Inferior parietal cortex (tissue), 1 donor: ENCODE data around the gene CGB1.
"Not testable (repeated sequence)": the region's sequence is repeated elsewhere in the genome, so short reads cannot be mapped to it uniquely, and the experiment has no call there.

ENCODE experiments used
- DNase-seq: peaks from one replicate; pipeline ENCODE4 v3.0.0-alpha.2; 2016; ENCODE audit errors: extremely low spot score

The CGB1 gene

DNA sequence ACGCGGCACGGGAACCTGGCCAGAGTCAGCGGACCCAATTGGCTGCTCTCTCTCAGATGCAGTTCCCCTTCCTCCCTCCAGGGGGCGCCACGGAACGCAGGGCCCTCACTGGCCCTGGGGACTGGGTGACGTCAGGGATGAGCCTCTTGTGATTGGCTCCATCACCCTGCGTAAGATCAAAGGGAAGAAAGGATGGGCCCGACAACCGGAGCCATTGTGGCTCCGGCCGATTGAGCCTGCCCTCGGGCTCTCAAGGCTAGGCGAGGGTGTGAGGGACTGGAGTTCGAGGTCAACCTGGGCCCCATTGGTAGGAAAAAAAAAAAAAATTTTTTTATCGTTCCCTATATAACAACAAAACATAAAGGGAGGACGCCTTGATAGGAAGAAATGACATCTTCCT, at the start of gene CGB1:
Gene CGB1, minus strand, starts transcription at position 81 of the 400 bp plus-strand sequence. CDS start 184 bp downstream, outside the sequence.
- DNase-seq, result not testable (repeated sequence)

DNA sequence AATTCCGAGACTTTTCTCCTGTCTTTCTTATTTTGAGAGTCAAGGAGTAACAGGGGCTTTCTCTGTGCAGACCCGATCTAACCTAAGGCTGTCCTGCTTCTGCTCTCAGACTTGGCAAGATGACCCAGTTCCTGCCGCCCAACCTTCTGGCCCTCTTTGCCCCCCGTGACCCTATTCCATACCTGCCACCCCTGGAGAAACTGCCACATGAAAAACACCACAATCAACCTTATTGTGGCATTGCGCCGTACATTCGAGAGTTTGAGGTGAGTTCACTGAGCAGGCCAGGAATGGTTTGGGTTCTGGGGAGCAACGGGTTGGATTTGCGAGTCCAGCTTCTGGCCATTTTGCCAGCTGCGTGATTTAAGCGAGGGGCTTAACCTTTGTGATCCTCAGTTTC, 49.6 kb upstream of the CGB1 start:
- DNase-seq, result no peak

DNA sequence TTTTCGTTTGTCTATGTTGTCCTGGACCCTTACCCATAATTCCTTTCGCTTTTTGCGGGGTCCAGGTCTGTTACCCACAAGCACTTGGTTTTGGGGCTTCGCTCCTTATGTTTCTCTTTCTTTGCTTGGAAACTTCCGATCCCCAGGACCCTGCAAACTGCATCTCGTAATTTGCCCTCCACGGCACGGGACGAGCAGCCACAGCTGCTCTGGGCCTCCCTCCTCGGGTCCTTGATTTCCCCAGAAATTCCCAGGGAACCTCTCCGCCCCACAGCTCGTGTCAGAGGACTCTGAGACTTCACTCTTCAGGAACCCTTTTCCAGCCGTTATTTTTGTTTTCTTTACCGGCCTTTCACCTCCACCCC, 49.2 kb upstream of the CGB1 start:
- DNase-seq, result no peak

DNA sequence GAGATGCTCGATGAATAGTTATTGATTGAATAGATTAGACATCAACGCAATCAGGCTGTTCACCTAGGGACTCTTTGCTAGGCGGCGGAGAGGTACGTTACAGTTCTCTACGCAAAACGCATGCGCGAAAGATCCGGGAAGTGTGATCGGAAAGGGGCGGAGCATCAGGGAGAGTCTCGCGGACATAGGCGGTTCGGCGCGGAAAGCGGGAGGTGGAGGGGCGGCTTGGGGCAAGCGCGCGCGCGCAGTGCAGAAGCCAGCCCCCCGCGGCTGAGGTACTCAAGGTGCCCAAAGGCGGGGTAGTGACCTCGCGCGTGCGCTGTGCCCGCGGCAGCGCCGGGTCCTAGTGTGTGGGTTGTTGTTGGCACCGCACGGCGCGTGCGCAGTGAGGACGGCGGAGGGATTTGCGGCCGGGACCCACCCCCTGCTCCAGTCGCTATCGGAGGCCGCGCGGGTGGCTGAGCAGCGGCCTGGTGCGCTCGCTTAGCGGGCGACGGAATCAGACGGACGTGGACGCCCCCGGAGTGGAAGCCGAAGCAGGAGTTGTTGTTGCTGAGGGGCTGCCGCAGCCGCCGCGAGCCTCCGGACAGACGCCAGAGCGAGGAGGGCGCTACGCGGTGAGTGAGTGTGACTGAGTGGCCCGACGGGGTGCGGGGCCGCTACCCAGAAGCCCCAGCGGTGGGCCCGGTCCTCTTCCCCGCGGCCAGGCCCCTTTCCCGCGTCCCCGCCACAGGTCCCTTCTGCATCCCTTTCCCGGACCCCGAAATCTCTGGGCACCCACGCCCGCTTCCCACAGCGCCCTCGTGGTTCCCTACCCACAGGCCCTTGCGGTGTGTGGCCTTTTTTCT, 48.5 kb upstream of the CGB1 start, which contains the start of gene SNRNP70:
Gene SNRNP70, plus strand, starts transcription at position 432 of the 848 bp plus-strand sequence. CDS start 964 bp downstream, outside the sequence.
- peak; percentile 100 for DNase-seq

DNA sequence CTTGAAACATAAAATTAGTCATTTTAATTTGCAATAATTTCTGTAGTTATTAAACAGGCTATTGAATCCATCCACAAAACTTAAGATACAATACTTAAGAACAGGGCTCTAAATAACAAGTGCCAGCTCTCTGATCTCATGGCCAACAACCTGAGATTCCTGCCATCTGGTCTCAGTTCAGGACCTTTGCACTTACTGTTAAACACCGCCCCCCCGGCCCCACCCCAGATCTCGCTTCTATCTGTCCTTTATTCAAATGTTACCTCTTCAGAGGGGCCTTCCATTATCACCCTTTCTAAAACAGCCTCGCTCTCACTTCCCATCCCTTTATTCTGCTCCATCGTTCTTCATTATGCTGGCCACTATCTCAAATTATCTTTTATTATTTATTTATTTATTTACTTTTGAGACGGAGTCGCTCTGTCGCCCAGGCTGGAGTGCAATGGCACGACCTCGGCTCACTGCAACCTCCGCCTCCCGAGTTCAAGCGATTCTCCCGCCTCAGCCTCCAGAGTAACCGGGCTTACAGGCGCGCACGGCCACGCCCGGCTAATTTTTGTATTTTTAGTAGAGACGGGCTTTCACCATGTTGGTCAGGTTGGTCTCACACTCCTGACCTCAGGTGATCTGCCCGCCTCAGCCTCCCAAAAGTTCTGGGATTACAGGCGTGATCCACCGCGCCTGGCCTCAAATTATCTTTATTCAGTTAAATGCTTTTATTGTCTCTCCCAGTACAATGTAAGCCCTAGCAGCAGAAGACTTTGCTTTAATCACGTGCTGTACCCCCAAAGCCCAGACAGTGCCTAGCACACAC, 47.7 kb upstream of the CGB1 start:
- DNase-seq, result no peak

DNA sequence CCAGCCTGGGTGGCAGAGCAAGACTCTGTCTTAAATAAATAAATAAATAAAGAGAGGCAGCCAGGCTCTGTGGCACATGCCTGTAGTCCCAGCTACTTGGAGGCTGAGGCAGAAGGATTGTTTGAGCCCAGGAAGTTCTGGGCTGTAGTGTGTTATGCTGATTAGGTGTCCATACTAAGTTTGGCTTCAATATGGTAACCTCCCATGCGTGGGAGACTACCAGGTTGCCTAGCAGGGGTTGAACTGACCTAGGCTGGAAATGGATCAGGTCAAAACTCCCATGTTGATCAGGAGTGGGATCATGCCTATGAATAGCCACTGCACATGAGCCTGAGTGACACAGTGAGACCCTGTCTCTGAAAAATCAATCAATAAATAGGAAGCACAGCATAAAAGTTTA, 44.6 kb upstream of the CGB1 start:
- no peak for DNase-seq

DNA sequence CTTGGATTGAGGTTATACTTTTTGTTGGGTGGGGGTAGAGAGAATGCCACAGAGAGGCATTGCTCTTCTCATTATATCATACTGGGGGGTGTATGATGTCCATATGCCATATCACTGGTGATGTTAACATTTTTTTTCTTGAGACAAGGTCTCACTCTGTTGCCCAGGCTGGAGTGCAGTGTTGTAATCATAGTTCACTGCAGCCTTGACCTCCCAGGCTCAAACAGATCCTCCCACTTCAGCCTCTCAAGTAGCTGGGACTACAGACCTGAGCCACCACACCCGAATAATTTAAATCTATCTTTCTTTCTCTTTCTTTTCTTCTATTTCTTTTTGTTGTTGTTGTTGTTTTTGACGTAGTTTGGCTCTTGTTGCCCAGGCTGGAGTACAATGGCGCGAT, 43.7 kb upstream of the CGB1 start:
- DNase-seq, result no peak

DNA sequence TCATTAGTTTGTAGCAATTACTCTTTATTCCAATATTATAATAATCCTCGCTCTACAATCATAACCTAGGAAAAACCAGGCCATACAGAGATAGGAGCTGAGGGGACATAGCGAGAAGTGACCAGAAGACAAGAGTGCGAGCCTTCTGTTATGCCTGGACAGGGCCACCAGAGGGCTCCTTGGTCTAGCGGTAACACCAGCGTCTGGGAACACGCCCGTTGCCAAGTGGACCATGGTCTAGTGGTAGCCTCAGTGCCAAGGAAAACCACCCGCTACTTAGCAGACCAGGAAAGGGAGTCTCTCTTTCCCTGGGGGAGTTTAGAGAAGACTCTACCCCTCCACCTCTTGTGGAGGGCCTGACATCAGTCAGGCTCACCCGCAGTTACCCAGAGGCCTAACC, 38.2 kb upstream of the CGB1 start:
- DNase-seq, result peak; percentile 15

DNA sequence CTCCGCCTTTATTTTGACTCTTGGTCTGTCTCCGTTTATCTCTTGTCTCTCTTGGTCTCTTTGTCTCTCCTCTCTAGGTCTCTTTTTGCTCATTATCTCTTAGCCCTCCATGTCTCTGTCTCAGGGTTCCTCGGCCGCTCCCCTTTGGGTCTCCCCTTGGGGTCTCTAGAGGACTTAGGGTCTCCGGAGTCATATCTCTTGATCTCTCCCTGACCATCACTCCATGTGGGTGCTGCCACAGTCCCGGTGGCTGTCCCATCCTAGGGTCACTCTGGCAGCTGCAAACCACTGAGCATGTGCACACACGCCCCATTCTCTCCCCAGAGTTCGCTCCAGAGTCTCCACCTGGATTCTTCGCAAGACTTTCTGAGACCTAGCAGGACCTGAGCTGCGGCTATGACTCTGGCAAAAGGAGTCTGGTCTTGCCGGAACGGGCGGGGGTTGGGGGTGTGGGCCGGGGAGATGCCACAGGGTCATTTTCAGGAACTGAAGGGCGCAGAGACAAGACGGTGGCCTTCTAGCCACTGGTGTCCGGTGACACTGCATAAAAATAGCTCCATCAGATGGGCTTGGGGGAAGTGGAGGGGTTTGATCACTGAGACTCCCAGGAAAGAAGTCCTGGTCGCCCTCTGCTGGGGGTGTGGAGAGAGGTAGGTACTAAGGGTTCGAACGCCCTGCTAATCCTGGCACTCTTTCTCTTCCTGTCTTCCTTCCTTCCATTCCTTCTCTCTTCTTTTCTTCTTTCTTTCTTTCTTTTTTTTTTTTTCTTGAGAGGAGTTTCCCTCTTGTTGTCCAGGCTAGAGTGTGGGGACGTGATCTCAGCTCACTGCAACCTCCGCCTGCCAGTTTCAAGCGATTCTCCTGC, 37.1 kb upstream of the CGB1 start:
- no peak for DNase-seq

DNA sequence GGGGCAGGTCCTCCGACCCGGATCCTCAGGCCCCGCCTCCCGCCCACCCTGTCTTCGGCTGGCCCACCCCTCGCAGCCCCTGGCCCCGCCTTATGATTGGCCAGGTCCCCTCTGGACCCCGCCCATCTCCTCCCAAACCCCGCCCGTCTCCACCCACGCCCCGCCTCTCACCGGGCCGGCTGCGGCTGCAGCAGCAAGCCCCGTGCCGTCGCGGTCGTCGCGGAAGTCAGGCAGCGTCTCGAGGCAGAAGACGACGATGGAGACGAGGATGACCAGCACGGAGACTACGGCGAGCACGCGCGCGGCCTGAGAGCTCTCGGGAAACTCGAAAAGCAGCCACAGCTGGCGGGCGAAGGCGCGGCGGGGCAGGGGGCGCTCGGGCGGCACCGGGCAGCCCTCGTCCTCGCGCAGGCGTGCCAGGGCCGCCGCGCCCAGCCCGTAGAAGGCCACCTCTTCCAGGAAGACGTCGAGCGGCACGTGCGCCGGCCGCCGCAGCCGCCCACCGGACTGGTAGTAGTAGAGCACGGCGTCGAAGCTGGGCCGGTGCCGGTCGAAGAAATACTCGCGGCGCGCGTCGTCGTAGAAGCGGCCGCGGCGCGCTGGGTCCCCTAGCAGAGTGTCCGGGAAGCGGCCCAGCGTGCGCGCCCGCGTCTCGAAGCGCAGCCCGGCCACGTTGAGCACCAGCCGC, 35.3 kb upstream of the CGB1 start:
- no peak for DNase-seq

DNA sequence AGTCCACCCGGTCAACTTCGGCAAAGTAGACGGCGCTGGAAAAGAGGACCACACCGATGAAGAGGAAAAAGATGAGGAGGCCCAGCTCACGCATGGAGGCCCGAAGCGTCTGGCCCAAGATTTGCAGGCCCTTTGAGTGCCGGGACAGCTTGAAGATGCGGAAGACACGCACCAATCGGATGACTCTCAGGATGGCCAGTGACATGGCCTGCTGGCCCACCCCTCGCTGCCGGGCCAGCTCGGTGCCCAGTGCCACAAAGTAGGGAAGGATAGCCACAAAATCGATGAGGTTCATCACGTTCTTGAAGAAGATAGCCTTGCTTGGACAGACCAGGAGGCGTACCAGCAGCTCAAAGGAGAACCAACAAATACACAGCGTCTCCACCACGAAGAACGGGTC, 33.7 kb upstream of the CGB1 start:
- no peak for DNase-seq

DNA sequence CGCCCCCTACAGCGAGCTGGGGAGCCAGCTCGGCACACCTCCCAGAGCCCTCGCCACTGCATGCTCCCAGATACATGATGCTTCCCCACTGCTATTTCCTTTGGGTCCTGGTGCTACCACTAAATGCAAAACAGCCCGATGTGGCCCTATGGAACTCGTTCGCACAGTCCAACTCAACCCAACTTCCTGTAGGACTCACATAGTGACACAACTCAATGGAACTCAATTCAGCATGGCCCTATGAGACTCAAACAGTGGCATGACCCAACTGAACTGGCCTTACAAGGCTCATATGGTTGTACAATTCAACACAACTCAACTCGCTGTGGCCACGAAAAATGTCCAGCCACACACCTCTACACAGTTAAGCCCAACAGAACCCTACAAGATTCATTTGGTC, 32.3 kb upstream of the CGB1 start:
- DNase-seq, result no peak

DNA sequence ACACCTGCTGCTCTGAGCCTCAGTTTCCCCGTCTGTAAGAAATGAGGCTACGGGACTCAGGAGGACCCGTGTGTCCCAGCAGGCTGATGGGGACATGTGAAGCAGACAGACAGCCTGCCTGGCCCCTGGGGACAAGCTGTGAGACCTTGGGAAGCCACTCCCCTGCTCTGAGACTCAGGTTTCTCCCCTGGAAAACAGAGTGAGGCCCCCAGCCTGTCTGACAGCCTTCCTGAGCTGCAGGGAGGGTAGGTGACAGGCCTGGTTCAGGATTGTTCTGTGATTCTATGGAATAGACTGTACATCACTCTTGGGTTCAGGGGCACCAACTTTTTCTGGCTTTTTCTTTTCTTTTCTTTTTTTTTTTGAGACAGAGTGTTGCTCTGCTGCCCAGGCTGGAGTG, 30.9 kb upstream of the CGB1 start:
- DNase-seq, result no peak

DNA sequence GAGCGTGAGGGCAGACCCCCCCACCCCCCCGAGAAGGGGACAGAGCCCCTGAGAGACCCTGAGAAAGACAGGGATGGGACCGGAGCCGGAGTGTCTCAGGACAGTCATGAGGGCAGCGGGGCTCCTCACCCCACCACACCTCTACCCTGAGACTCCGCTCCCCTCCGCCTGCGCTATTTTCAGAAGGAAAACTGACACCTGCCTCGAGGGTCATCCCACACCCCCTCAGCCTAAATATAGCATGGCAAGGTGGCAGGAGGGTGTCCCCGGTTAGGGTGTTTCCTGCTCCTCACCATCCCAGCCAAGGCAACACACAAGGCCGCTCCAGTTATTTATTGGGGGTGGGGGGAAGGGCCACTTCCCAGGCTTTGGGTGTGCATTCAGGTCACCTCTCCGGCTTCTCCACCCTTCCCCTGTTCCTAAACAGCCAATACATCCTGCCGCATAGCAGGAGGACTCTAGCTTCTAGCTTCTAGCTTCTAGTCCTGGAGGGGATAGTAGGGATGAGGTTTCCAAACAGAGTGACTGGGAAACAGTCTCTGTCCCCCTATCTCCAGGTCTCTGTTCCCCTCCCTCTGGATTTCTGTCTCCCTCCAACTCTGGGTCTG, 29.3 kb upstream of the CGB1 start:
- no peak for DNase-seq

DNA sequence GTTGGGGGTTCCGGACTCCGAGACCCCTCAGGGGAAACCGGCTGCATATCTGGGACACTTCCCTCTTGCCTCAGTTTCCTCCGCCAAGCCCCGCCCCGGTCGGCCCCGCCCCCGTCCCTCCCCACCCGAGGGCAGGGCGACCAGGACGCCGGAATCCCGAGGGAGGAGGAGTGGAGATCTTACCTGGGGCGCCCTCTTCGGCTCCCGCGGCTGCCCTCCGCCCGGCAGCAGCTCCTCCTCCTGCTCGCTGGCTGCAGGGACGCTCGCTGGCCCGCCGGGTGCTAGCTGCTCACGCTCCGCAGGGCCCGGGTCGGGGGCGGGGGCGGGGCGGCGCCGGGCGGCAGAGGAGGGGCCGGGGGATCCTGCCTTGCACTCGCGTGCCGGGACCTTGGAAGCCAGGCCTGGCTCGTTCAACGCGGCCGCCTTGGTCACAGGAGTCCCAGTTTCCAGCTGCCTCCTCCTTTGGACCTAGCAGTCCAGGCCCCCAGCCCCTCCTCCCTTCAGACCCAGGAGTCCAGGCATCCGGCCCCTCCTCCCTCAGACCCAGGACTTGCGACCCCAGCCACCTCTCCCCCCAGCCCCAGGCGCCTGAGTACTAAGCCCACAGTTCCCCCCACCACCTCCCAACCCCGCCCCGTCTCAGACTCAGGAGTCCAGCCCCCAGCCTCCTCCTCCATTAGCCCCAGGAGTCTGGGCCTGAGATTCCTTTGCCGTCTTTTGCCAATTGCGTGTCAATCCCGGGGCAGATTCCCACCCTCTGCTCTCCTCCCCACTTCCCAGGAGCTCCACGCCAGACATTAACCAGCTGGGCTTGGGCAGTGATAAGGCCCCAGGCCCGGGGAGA, 28.3 kb upstream of the CGB1 start, which contains the start of gene NTF4:
Gene NTF4, minus strand, starts transcription at position 51 of the 844 bp plus-strand sequence. CDS start 2,821 bp downstream, outside the sequence.
- DNase-seq, result no peak

DNA sequence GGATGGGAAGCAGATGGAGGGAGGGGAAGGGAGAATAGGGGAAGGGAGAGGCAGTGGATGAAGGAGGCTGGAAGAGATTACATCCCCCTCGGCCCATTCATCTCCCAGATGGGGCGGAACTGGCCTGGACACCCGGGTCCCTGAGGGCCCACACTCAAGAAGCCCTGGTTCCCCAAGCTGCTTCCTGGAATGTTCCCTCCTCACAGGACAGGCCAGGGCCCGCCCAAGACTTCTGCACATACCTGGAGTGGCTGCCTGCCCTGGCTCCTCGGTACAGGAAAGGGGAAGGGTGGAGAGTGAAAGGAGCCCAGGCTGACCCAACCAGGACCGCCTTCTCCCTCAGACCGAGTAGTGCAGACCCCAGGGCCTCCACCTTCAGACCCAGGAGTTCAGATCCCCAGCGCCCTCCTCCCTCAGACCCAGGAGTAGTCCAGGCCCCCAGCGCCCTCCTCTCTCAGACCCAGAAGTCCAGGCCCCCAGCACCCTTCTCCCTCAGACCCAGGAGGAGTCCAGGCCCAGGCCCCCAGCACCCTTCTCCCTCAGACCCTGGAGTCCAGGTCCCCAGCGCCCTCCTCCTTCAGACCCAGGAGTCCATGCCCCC, 27.4 kb upstream of the CGB1 start:
- no peak for DNase-seq

DNA sequence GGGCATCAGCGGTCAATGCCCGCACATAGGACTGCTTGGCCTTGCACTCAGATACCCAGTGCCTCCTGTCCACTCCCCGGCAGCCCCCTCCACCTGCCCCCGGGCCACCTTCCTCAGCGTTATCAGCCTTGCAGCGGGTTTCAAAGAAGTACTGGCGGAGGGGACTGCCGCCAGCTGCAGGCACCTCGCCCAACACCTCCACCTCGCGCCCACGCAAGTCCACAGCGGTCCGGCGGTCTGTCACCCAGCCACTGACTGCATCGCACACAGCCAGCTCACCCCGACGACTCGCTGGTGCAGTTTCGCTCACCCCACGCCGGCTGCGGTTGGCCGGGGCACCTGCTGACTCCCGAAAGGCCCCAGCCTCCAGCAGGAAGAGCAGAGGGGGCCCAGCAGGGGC, 24.8 kb upstream of the CGB1 start:
- DNase-seq, result no peak

DNA sequence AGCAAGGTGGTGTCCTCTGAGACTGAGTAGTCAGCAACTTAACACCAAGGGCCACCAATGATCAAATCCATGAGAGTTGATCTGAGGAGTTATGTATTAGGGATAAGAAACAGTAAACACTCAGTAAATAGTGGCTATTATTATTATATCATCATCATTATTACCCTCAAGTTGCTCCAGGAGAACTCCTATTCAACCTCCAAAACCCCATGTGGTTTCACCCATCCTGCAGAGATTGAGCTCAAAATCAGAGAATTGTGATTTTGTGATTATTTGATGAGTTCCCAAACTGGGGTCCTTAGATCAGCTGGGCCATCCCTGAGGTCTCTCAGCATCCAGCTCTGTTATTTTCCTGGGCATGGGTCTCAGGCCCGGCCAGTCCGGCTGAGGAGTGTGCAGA, 24.3 kb upstream of the CGB1 start:
- DNase-seq, result no peak

DNA sequence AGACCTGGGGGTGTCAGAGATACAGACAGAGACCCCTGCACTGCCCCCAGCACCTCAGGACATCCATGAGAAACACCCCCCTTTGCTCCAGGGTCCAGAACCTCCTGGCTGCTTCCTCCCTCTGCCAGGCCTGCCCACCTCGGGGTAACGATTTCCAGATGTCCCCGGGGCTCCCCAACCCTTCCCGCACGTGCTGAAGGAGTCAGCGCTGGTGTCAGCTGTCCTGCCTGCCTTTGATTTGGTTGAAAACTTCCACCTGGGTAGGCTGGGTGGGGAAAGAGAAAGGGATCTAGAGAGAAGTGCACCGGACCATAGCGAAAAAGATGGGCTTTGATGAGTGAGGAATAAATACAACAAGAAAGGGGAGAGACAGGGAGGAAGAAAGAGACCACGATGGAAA, 22.4 kb upstream of the CGB1 start:
- no peak for DNase-seq
